Activated T-cell treated with anti-CD3 and anti-CD28 coated beads for 24 hours (primary cell): ENCODE results near the gene MYH11.

Source experiments
- DNase-seq: peaks from one replicate; pipeline ENCODE4 v3.0.0-alpha.2; 2020; ENCODE audit warnings: low read depth

Gene MYH11

GRCh38 chr16:15777533-15778203 lies 79.2 kb downstream of the MYH11 start:
- no peak for DNase-seq

DNA sequence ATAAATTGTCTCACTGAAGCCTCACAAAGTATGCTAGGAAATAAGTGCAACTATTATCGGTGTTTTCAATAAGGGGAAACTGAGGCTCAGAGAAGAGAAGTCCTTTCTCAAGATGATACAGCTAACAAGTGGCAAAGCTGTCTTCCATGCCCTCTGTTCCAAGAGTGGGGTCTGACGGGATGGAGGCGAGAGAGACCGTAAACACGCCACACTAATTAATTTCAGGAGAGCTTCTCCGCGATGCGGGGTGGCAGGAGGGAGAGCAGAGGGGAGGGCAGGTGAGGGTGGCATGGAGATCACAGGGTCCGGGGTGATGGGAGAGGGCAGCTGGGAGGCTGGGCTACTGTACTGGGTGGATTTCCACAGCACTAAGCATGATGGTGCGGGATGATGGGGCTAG lies 80.3 kb downstream of the MYH11 start:
- no peak for DNase-seq

DNA sequence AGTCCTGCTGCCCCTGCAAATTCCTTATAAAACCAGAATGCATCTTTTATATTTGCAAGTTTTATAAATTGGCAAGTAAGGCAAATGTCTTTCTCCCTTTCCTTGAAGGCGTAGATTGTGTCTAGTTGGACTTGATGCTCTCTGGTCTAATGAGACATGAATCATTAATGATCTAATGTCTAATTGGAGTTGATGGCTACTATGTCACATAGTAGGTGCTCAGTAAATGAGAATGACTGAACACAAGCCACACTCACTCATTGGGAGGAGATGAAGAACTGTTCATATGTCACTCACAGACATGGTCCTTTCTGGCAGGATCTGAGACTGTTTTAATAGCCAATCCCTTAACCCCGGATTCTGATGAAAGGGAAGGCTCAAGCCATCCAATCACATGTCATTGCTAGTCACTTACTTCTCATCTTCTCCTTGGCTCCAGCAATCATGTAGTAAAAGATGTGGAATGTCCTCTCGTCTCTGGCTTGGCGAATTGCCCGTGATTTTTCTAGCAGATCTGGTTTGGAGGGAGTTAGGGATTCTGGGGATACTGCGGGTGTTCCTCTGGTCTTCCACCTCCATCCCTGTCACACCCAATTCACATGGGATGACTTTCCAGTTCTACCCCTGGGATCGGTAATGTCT lies 81.0 kb downstream of the MYH11 start:
- no peak for DNase-seq

DNA sequence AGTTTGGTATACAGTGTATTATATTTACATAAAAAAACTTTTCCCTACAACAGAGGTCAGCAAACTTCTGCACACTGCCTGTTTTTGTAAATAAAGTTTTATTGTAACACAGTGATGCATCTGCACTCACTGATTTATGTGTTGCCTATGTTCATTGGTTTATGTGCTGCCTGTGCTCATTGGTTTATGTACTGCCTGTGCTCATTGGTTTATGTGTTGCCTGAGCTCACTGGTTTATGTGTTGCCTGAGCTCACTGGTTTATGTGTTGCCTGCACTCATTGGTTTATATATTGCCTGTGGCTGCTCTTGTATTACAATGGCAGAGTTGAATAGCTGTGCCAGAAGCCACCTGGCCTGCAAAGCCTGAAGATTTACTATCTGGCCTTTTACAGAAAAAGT lies 81.6 kb downstream of the MYH11 start:
- DNase-seq: no peak

- DNase-seq: no peak
Observed at GRCh38 chr16:15773968-15774367, 82.9 kb downstream of the MYH11 start.

DNA sequence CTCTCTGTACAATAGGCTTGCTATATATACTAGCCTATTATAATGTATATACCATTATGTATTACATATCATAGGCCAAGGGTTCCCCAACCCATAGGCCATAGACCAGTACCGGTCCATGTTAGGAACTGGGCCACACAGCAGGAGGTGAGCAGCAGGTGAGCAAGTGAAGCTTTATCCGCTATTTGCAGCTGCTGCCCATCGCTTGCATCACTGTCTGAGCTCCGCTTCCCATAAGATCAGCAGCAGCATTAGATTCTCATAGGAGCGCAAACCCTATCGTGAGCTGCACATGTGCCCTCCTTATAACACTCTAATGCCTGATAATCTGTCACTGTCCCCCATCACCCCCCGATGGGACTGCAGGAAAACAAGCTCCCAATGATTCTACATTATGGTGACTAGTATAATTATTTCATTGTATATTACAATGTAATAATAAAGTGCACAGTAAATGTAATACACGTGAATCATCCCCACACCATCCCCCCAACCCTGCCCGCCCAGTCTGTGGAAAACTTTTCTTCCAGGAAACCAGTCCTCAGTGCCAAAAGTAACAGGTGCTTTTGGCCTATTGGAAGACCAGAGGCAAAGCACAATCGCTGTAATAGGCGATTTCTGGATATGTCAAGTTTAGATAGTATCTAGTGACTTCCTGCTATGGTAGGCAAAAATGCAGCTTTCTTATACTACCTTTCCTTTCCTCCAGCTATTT lies 84.1 kb downstream of the MYH11 start:
- DNase-seq: no peak

GRCh38 chr16:15771694-15772093 lies 85.1 kb downstream of the MYH11 start:
- no peak for DNase-seq

DNA sequence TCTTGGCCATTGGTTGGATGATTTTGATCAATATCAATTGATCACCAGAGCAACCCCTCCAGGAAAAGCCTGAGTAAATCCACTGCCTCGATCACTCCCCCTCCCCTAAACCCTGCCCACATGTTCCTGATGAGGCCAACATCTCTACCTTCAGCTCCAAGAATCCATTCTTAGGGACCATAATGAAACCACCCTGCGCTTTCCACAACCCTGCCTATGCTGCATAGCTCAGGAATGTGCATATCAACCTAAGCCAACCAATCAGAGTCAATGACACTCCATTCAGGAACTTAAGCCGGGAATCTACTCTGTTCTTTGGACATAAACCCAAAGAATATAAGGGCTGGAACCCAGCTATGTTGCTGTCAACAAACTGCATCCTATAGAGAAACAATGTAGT lies 86.3 kb downstream of the MYH11 start:
- no peak for DNase-seq

- DNase-seq: no peak
Observed at GRCh38 chr16:15770107-15770506, 86.7 kb downstream of the MYH11 start.

GRCh38 chr16:15769239-15769638 lies 87.6 kb downstream of the MYH11 start:
- DNase-seq: no peak

DNA sequence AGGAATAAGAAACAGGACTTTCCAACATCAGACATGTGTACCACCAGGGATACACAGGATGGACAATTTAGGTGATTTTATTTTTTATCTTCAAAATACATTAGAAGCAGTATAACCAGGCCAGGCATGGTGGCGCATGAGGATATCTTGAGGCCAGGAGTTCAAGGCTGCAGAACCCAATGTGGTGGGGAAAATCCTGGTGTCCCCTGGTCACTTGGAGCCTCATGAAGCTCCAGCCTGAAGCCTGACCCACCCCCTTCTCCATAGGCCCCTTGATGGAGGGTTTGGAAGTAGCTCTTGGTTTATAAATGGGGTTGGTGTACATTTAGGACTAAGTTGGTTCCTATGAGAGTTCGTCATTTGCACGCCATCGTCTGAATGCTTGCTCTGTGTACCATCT lies 88.6 kb downstream of the MYH11 start:
- DNase-seq: no peak

- DNase-seq: no peak
Observed at GRCh38 chr16:15766918-15767317, 89.9 kb downstream of the MYH11 start.

- DNase-seq: no peak
Observed at GRCh38 chr16:15765880-15766279, 90.9 kb downstream of the MYH11 start.

- DNase-seq: no peak
Observed at GRCh38 chr16:15765116-15765515, 91.7 kb downstream of the MYH11 start.

- DNase-seq: no peak
Observed at GRCh38 chr16:15764112-15764511, 92.7 kb downstream of the MYH11 start.

- no peak for DNase-seq
Observed at GRCh38 chr16:15760129-15760528, 96.7 kb downstream of the MYH11 start.

GRCh38 chr16:15759070-15759469 lies 97.8 kb downstream of the MYH11 start:
- no peak for DNase-seq

DNA sequence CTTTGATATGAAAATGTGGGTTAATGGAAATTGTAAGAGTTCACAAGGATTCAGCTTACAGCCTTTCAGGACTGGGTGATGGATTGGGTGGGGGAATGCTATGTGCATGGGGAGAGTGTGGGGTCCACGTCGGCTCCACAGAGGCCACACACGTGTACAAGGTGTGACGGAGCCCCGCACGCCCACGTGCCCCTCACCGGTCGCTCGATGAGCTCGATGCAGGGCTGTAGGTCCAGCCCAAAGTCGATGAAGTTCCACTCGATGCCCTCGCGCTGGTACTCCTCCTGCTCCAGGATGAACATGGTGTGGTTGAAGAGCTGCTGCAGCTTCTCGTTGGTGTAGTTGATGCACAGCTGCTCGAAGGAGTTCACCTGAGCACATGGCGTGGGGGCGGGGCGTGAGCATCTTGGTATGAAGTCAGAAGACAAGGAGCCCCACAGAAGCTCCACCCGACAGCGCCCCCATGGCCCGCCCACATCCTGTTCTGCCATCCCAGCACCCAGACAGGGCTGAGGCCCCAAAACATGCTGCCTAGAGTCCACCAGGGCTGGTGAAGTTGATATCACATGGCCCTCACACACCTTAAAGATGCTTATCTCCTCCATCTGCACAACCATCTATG lies 99.1 kb downstream of the MYH11 start:
- no peak for DNase-seq

- no peak for DNase-seq
Observed at GRCh38 chr16:15757077-15757386, 99.8 kb downstream of the MYH11 start.

DNA sequence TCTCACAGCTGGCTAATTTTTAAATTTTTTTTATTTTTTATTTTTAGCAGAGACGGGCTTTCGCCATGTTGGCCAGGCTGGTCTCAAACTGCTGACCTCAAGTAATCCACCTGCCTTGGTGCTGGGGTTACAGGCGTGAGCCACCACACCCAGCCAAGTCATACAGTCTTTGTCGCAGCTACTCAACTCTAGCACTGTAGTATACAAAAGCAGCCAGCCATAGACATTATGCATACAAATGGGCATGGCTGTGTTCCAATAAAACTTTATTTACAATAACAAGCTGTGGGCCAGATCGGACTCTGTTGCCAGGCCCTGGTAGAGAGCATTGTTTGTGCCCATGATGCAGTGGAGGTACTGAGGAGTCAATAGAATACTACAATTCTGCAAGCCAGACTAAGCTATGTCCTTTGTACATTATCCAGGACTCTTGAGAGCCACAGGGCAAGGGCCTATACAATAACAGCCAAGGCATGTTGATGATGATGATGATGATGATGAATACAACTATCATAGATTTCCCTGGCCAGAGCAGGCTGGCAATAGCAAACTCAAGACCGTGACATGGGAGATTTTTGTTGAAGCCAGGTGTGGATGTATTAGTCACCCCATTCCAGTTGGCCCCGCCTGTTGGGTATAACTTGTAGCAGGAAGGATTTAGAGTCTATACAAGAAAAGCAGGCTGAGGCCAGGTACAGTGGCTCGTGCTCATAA lies 101.8 kb downstream of the MYH11 start:
- DNase-seq: no peak

- DNase-seq: no peak
Observed at GRCh38 chr16:15752717-15753488, 103.9 kb downstream of the MYH11 start.

GRCh38 chr16:15751940-15752339 lies 104.9 kb downstream of the MYH11 start:
- DNase-seq: no peak
